Activated B cell treated with CpG ODN at 0.5 μM for 24 hours (primary cell): Measurements from ENCODE around the gene KRT14. TPM values are rescaled to one million over a fixed set of nuclear protein-coding genes. Genes with fewer than 3 reads are reported as not detected.

Experiments used
- ATAC-seq: fragments of 200-7000 bp; cut with Tn5 transposase; one replicate; pipeline ENCODE4 v1.10.0; 2021; ENCODE audit warnings: low read depth, mild to moderate bottlenecking, moderate library complexity
- CTCF ChIA-PET: fragments of 350-600 bp; sonication (Branson Sonifier 250); formaldehyde crosslinking; loops from one replicate; lab custom pipeline; 2021; ENCODE audit warnings: antibody characterized with exemption; lab: Charles Lee
- POLR2A ChIA-PET: fragments of 350-600 bp; sonication (Branson Sonifier 250); formaldehyde crosslinking; loops from one replicate; lab custom pipeline; 2021; ENCODE audit warnings: antibody characterized with exemption; lab: Charles Lee
- DNase-seq: peaks from one replicate; pipeline ENCODE4 v3.0.0; 2022
- H3K27ac Mint-ChIP-seq: one replicate; pipeline ENCODE4 v1.8.0; 2020; ENCODE audit warnings: mixed read lengths
- H3K27me3 Mint-ChIP-seq: one replicate; pipeline ENCODE4 v1.8.0; 2021; ENCODE audit warnings: mixed read lengths
- H3K36me3 Mint-ChIP-seq: one replicate; pipeline ENCODE4 v1.8.0; 2021; ENCODE audit warnings: low read depth, mixed read lengths
- H3K4me1 Mint-ChIP-seq: one replicate; pipeline ENCODE4 v1.8.0; 2021; ENCODE audit warnings: mixed read lengths
- H3K4me3 Mint-ChIP-seq: one replicate; pipeline ENCODE4 v1.8.0; 2020; ENCODE audit warnings: mild to moderate bottlenecking, mixed read lengths
- H3K9me3 Mint-ChIP-seq: one replicate; pipeline ENCODE4 v1.8.0; 2020; ENCODE audit warnings: mixed read lengths
- CTCF ChIP-seq: fragments of 200-600 bp; IDR thresholded peaks from one replicate; pipeline ENCODE4 v1.8.0; 2022; ENCODE audit warnings: antibody characterized with exemption, mild to moderate bottlenecking
- intact Hi-C: fragments of 100-400 bp; cut with micrococcal nuclease; formaldehyde crosslinking; loops from one replicate; pipeline ENCODE4 v1.15.1; 2024
- total RNA-seq: library from RNA; stranded (reverse); gene quantifications from 2 replicates; pipeline ENCODE4 v1.2.3, GENCODE V29; 2022

The KRT14 gene
- total RNA-seq, 1 donor from 2014 or later: not detected

- no peaks in the 10 kb centered on the region for H3K9me3 Mint-ChIP-seq
- H3K27me3 Mint-ChIP-seq: peaks cover 26% of the 10 kb centered on the region
- ATAC-seq: no peak
- ChIA-PET CTCF (interaction anchor here (0.9 kb wide), 1 partner anchor 9 kb away, joined by 3 read pairs; no protein-coding TSS in a partner anchor), POLR2A (no interaction called here)
- intact Hi-C loops: no loop called here
- no peak overlapping the region for H3K4me3 Mint-ChIP-seq
- no peak overlapping the region for H3K27ac Mint-ChIP-seq
- no peak for TF ChIP-seq CTCF
- no peaks in the 10 kb centered on the region for H3K4me1 Mint-ChIP-seq
- no peak for DNase-seq
- H3K36me3 Mint-ChIP-seq: no peaks in the 10 kb centered on the region
These were observed 45.6 kb downstream of the KRT14 start for GRCh38 chr17:41540921-41541625.

GRCh38 chr17:41539979-41540701 lies 46.6 kb downstream of the KRT14 start:
- CTCF ChIA-PET: interaction anchor here (2.1 kb wide), 1 partner anchor 9 kb away, joined by 4 read pairs; no protein-coding TSS in a partner anchor
- no peak overlapping the region for H3K27ac Mint-ChIP-seq
- no peaks in the 10 kb centered on the region for H3K9me3 Mint-ChIP-seq
- H3K27me3 Mint-ChIP-seq: peaks cover 31% of the 10 kb centered on the region
- H3K4me3 Mint-ChIP-seq: no peak overlapping the region
- POLR2A ChIA-PET: no interaction called here
- no peak for TF ChIP-seq CTCF
- intact Hi-C loops: no loop called here
- no peaks in the 10 kb centered on the region for H3K36me3 Mint-ChIP-seq
- no peaks in the 10 kb centered on the region for H3K4me1 Mint-ChIP-seq
- ATAC-seq (no peak), DNase-seq (no peak)

- ATAC-seq (no peak), DNase-seq (no peak)
- CTCF ChIA-PET: interaction anchor here (2.1 kb wide), 1 partner anchor 10 kb away, joined by 4 read pairs; no protein-coding TSS in a partner anchor
- POLR2A ChIA-PET: no interaction called here
- Mint-ChIP-seq H3K27ac (no peak overlapping the region), H3K9me3 (no peaks in the 10 kb centered on the region), H3K27me3 (peaks cover 36% of the 10 kb centered on the region), H3K4me1 (no peaks in the 10 kb centered on the region), H3K4me3 (no peak overlapping the region), H3K36me3 (no peaks in the 10 kb centered on the region)
- intact Hi-C loops: no loop called here
- no peak for TF ChIP-seq CTCF
These were observed 47.6 kb downstream of the KRT14 start for GRCh38 chr17:41539071-41539492.

GRCh38 chr17:41538565-41538991 lies 48.1 kb downstream of the KRT14 start:
- CTCF ChIA-PET: interaction anchor here (2.1 kb wide), 1 partner anchor 11 kb away, joined by 4 read pairs; no protein-coding TSS in a partner anchor
- H3K4me1 Mint-ChIP-seq: no peaks in the 10 kb centered on the region
- DNase-seq (no peak), ATAC-seq (no peak)
- POLR2A ChIA-PET: no interaction called here
- no peak for TF ChIP-seq CTCF
- intact Hi-C loops: no loop called here
- no peak overlapping the region for H3K4me3 Mint-ChIP-seq
- H3K9me3 Mint-ChIP-seq: no peaks in the 10 kb centered on the region
- peaks cover 38% of the 10 kb centered on the region for H3K27me3 Mint-ChIP-seq
- no peaks in the 10 kb centered on the region for H3K36me3 Mint-ChIP-seq
- H3K27ac Mint-ChIP-seq: no peak overlapping the region

GRCh38 chr17:41537990-41538389 lies 48.7 kb downstream of the KRT14 start:
- peaks cover 38% of the 10 kb centered on the region for H3K27me3 Mint-ChIP-seq
- intact Hi-C loops: no loop called here
- no peaks in the 10 kb centered on the region for H3K9me3 Mint-ChIP-seq
- no peaks in the 10 kb centered on the region for H3K36me3 Mint-ChIP-seq
- H3K27ac Mint-ChIP-seq: no peak overlapping the region
- no peak overlapping the region for H3K4me3 Mint-ChIP-seq
- DNase-seq: no peak
- no peak for ATAC-seq
- CTCF ChIA-PET: no interaction called here
- POLR2A ChIA-PET: no interaction called here
- no peaks in the 10 kb centered on the region for H3K4me1 Mint-ChIP-seq
- no peak for TF ChIP-seq CTCF
